ENCODE results near the gene REELD1.

DNA sequence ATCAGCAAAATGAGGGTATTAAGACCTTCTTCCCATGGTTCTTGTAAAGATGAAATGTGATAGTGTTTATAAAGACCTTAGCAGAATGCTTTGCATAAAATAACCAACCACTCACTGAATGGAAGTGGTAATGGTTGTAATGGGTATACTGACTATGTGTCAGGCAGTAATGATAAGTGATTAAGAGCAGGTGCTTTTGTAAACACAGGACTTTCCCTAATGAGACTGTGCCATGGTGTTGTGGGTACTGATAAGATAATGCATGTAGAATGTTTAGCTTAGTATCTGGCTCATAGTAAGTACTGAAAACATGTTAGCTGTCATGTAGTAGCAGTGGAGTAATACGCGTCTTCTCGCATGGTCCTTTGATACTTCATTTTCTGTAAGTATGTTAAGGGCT is 31.9 kb upstream of the REELD1 start:
- TF ChIP-seq EZH2 (IDR thresholded peaks at IDR 0.05): no peak
- TF ChIP-seq POLR2AphosphoS5 (IDR thresholded peaks at IDR 0.05; ENCODE audit: borderline replicate concordance, low read depth, low read length): no peak
- TF ChIP-seq FOXP2 (optimal IDR thresholded peaks at IDR 0.05; ENCODE audit: control extremely low read depth, extremely low read length, insufficient read depth): no peak
